HPDE6-E6E7 (cell line): Measurements from ENCODE around the gene BTN2A1.
"Not testable (repeated sequence)": the region's sequence is repeated elsewhere in the genome, so short reads cannot be mapped to it uniquely, and the experiment has no call there.

Source experiments
- DNase-seq: peaks from one replicate; pipeline ENCODE4 v3.0.0; 2011; ENCODE audit warnings: missing footprints; ENCODE audit errors: extremely low spot score

Gene BTN2A1

DNA sequence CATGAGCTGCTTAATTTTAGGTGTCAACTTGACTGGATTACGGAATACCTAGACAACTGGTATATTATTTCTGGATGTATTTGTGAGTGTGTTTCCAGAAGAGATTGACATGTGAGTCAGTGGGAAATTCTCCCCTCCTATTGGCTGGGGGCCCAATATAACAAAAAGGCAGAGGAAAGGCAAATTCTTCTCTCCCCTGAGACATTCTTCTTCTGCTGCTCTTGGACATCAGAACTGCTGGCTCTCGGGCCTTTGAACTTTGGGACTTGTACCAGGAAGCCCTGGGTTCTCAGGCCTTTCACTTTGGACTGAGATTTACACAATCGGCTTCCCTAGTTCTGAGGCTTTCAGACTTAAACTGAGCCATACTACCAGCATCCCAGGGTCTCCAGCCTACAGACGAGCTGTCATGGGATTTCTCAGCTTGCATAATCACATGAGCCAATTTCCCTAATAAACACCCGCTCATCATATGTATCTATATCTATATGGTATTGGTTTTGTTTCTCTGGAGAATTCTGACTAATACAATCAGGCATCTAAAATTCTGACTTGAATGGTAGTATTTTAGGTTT is 25.0 kb upstream of the BTN2A1 start:
- no peak for DNase-seq

DNA sequence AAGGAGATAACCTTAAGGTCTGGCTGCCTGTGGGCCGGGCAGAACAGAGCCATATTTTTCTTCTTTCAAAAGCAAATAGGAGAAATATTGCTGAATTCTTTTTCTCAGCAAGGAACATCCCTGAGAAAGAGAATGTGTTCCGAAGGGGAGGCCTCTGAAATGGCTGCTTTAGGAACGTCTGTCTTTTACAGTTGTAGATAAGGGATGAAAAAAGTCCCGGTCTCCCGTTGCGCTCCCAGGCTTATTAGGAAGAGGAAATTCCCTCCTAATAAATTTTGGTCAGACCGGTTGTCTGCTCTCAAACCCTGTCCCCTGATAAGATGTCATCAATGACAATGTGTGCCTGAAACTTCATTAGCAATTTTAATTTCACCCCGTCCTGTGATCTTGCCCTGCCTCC is 24.1 kb upstream of the BTN2A1 start:
- not testable (repeated sequence) for DNase-seq

GRCh38 chr6:26436018-26436417 is 21.7 kb upstream of the BTN2A1 start:
- DNase-seq = no peak

- DNase-seq = no peak
Measured at GRCh38 chr6:26437550-26437949, 20.2 kb upstream of the BTN2A1 start.

DNA sequence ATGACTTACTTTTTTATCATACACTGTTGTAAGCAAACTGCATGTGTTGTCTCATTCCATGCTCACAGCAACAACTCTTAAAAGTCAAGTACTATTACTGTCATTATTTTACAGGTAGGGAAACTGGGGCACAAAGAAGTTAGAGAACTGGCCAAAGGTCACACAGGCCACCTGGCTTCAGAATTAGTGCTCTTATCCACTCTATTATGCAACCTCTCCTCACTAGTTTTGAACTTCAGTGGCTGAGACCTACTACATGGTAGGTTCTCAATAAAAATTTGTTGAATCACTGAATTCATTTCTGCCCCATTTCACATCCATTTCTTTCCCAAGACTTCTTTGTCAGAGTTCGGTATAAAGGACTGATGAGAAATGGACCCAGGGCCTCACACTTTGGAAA is 19.8 kb upstream of the BTN2A1 start:
- no peak for DNase-seq

DNA sequence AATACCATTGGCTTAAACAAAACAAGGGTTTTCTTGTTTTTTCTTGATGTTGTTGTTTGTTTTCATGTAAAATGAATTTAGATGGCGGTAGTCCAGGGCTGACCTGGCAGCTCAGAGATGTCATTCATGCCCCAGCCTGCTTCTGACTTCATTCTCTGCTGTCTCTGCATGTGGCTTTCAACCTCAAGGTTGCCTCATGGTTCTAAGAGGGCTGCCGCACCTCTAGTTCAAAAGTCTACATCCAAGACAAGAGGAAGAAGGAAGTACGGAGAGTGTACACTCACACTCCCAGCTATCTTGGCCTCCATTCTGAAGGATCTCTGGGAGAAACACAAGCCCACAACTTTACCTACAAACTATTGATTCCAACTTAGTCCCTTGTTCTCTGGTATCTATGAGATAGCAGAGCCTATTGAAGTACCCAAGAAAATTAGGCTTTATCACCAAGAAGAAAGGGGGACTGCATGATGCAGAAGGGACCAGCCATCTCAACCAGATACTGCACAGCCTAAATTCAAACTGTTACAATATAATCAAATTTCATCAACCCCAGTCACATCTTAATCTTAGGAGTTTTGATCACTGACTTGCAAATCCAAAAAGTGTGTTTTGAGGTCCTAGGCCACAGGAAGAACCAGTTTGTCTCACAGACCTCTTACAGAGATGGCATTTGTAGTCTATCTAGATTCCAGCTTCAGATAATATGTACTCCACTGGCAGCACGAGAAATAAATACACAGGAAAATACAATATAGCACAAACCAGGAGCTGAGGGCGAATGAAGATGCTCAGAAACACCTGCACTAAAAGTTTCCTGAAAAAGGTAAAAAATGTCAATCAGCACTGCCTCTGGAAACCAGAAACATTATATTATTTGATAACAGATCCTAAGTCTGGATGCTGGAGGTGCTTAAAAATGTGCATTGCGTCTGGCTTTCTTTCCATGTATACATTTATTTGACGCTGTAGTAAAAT is 18.3 kb upstream of the BTN2A1 start:
- peak; percentile 21 for DNase-seq

DNA sequence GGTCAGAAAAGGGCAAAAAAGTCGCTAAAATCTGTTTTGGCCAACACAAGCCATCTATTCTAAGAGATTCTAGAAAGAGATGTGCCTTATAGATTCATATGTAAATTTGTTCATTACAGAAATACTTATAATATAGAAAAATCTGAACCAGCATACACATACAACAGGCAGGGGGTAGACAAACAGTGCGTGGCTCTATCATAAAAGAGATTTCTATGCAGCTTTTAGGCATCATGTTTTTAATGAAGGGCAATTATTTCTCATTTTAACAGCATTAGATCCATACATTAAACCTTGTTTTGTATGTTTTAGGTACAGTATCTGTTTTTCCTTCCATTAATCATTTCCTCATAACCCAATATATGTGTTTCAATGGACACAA is 16.8 kb upstream of the BTN2A1 start:
- DNase-seq = no peak

- DNase-seq = no peak
Measured at GRCh38 chr6:26441977-26442376, 15.8 kb upstream of the BTN2A1 start.

DNA sequence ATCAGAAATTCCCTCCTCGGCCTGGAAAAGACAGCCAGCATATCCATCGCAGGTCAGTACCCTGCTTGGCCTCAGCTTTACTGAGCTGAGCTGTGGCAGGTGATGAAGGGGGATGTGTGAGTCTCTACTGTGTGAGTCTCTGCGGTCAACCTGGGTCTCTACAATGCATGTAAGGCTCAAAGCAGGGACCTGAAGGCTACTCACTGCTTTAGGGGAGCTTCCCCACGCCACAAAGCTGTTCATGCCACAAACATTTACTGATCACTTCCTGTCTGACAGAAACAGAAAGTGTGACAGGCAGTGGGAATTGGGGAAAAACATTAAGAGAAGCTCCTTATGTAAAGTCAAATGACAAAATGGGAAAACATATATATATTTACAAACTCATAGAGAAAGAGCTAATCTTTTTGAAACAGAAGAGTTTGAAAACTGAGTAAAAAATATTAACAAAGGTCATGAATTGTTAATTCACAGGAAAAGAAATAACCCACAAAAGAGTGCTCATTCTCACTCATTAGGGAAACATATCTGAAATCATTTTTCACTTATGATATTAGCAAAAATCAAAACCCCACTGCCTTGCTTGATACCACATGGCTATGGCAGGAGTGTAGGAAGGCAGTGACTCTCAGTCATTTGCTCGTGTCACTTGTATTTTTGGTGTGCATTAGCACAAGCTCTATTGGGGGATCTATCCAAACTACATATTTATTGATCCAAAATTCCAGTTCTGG is 11.7 kb upstream of the BTN2A1 start:
- DNase-seq = no peak

DNA sequence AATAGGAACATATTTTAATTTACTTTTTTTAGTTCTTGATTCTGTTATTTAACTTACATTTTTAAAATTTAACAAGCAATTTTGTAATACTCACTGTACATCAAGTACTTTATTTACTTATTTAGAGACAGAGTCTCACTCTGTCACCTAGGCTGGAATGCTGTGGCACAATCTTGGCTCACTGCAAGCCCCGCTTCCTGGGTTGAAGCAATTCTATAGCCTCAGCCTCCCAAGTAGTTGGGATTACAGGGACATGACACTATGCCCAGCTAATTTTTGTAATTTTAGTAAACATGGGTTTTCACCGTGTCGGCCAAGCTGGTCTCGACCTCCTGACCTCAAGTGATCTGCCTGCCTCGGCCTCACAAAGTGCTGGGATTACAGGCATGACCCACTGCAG is 10.5 kb upstream of the BTN2A1 start:
- no peak for DNase-seq

- no peak for DNase-seq
Measured at GRCh38 chr6:26450240-26450639, 7.5 kb upstream of the BTN2A1 start.

- no peak for DNase-seq
Measured at GRCh38 chr6:26452631-26453235, 5.0 kb upstream of the BTN2A1 start.

DNA sequence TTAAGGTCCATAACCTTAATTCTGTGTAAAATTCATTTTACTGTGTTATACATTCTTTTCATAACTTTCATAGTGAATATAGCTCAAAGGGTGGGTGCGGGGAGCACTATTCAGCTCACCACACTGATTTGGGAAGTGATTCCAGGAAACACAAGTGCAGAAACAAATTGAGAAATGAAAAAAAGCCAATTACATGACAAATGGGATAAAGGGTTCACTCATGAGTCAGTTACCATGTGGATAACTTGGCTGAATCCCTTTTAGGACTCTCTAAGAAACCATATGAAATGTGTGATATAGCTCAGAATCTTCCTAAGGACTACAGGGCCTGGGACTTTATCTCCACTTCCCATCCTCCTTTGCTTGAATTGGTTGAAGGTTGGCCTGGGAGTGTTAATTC is 3.1 kb upstream of the BTN2A1 start:
- no peak for DNase-seq

DNA sequence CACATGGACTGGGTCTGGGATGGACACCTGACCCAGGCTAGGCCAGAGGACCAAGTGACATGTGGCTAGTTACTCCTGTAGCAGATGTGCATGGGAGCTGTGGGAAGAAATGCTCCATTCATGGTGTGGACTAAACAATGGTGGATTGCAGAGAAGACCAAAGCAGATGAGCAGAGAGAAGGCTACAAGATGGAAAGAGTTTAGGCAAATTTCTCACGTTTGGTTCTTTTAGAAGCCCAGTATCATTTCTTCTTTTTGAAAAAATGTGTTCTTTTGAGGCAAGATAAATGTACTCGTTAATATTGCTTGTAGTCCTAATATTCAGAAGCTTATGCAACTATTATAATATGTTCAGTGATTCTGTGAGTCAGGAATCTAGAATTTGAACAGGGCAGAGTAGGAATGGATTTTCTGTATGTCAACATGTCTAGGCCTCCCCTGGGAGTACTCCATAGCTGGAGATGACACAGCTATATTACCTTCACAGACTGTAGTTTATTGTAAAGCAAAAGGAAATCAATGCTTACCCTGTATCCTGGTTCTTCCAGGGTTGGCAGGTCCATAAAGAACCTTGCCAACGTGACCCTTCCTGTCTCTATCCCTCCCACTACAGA is 2.3 kb upstream of the BTN2A1 start:
- DNase-seq = no peak

DNA sequence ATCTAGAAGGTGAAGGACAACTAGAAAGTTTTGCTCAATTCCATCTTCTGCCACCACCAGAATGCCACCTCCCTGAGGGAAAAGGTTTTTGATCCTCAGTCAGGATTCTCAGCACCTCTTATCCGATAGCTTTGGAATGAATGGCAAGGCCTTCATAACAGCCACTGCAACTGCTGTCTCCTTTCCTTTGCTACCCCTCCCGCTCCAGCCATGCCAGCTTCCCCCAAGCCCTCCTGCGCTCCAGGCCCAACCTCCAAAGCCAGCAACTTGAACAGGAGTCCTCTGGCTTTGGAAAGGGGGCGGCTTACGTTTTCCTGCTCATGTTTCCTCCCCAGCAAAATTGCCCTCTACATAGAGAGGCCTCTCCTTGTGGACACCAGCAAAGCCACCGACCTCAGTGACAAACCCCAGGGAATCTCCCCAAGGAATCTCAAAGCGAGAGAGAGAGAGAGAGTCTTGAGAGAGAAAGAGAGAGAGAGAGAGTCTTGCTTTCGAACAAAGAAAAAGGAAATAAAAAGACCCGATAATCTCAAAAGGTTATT is 420 bp upstream of the BTN2A1 start:
- no peak for DNase-seq

- no peak for DNase-seq
Measured at GRCh38 chr6:26459023-26459810, 1.5 kb downstream of the BTN2A1 start.

DNA sequence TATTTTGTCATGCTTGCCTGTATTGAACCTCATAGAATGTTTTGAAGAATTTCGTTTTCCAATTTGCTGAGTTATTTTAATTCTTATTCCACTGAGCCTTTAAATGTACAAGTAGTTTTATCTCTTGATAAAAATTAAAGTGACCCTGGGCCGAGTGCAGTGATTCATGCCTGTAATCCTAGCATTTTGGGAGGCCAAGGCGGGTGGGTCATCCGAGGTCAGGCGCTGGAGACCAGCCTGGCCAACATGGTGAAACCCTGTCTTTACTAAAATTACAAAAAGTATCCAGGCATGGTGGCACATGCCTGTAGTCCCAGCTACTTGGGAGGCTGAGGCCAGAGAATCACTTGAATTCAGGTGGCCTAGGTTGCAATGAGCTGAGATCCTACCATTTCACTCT is 3.6 kb downstream of the BTN2A1 start:
- not testable (repeated sequence) for DNase-seq

GRCh38 chr6:26464014-26464413 is 6.3 kb downstream of the BTN2A1 start:
- DNase-seq = no peak

DNA sequence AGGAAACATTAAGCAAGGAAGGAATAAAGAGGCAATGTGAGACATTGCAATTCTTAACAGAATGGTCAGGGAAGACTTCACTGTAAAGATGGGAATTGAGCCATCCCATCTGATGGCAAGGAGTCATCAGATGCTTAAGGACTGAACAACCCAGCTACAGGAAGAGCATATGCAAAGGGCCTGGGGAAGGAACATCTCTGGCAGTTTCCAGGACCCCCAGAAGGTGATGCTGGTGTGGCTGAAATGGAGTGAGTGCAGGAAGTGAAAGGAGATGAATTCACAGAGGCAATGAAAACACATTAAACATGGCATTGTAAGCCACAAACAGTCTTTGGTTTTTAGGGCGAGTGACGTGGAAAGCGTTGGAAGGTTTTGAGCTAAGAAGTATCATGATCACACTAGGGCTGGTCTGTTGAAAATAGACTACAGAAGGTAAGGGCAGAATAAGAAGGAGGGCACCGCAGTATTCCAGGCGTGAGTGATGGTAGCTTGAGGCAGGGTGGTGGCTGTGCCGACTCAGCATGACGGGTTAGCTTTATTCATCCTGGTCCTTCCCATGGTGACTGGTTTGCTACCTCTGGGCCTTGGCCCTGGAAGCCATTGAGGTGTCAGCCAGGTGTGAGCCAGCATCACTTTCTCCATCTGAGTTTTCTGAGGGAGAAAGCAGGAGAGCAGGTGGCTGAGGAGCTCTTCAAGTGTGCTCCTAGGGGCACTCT is 6.8 kb downstream of the BTN2A1 start:
- DNase-seq = no peak

GRCh38 chr6:26465776-26466175 is 8.0 kb downstream of the BTN2A1 start:
- no peak for DNase-seq
